ENCODE data around the gene DHRS11. TPM values are rescaled to one million over a fixed set of nuclear protein-coding genes. Genes with fewer than 3 reads are reported as not detected.
A peak's percentile ranks its signal among the peaks of the same experiment; 100 is the strongest.

DHRS11 gene
- total RNA-seq, 4 donors from 2014 or later: 4.9 to 15.8 (median 7.4) TPM

DNA sequence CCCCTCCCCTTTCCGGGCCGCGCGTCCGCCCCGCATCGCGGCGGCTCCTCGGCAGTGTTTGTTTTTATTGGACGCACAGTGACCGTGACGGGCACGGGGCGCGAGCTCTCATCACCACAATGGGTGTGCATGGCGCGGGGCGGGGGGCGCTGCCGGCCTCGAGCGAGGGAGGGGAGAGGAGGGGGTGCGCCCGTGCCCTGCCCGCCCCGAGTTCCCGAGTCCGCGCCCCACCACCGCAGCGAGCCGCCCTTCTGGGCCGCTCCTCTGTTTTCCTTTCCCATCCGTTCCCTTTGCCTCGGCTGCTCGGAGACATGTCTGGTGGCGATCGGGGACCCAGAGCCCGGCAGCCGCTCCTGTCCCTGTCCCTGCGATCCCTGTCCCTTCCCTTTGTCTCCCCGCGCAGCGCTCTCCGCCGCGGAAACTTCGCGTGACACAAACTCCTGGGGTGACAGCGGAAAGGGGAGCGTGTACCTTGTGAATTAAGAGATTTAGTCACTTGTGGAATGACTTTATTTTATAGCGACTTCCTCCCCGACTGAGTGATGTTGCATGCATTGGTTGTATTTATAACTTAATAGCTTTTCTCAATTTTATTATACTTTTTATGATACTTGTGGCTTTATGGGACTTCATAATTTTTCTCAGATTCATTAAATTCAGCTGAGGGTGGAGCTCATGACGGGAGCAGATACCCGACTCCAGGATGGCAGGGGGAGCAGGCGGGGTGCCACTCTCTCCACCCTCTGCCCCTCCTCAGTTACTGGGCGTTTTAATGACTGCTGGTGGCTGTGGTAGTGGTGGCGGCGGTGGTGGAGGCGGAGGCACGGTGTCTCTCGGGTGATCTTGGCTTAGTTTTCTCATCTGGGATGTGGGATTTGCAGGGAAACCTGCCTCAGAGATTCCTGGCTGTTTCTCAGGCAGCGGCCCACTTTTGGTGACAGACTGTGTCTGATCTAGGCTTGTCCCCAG is 50.5 kb downstream of the DHRS11 start:
- DNase-seq: no peak
- no peak for ATAC-seq
- H3K27ac ChIP-seq: no peak overlapping the region
- H3K36me3 ChIP-seq: no peaks in the 10 kb centered on the region
- H3K4me1 ChIP-seq: peaks cover 4 to 8% of the 10 kb centered on the region in 2 donors
- H3K9me3 ChIP-seq: no peaks in the 10 kb centered on the region
- in situ Hi-C loops (cut with MboI; ENCODE audit: low sequenced_read_pairs in 4 of 4): loop anchor here in 2 of 4 donors (25.0 kb wide), 2 partner anchors 295 to 595 kb away; partner anchors contain the start of genes AATF (in 1 of the 2) and LHX1 (in 1 of the 2)
- TF ChIP-seq POLR2A (IDR thresholded peaks at IDR 0.05): no peak
- TF ChIP-seq, protein P1, sequence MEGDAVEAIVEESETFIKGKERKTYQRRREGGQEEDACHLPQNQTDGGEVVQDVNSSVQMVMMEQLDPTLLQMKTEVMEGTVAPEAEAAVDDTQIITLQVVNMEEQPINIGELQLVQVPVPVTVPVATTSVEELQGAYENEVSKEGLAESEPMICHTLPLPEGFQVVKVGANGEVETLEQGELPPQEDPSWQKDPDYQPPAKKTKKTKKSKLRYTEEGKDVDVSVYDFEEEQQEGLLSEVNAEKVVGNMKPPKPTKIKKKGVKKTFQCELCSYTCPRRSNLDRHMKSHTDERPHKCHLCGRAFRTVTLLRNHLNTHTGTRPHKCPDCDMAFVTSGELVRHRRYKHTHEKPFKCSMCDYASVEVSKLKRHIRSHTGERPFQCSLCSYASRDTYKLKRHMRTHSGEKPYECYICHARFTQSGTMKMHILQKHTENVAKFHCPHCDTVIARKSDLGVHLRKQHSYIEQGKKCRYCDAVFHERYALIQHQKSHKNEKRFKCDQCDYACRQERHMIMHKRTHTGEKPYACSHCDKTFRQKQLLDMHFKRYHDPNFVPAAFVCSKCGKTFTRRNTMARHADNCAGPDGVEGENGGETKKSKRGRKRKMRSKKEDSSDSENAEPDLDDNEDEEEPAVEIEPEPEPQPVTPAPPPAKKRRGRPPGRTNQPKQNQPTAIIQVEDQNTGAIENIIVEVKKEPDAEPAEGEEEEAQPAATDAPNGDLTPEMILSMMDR (IDR thresholded peaks at IDR 0.05 in 4 of 5, conservative IDR thresholded peaks at IDR 0.05 in 1 of 5): no peak
- peak overlapping the region; percentile 19 to 51 (median 37) for H3K4me3 ChIP-seq
- H3K27me3 ChIP-seq: peaks cover 68 to 74% (median 73%) of the 10 kb centered on the region in 3 donors
- intact Hi-C loops (cut with DNase I; ENCODE audit: low total_unique reads): no loop called here

DNA sequence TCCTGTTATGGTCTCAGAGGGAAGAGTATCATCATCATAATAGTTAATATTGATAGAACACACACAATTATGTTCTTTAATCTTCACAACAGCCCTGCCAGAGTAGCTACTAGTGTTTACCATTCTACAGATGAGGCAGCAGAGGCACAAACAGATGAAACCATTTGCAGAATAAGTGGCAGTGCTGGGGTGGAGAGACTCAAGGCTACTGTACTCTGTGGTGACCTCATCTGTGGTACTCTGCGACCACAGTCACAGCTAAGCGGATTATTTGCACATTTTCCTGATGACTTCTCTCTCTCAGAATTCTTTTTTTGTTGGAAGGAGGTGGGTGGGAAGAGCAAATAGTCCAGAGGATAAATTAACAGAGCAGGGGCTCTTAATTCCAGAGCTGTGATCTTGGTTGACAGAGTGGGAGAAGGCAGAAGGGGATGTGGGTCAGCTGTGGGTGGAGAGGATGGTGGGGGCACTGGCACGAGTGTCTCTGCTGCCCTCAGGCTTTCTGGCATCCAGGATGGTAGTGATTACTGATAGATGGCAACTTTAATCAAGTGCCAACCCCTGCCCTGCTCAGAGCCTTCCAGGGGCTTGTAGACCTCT is 51.5 kb downstream of the DHRS11 start:
- in situ Hi-C loops (cut with MboI; ENCODE audit: low sequenced_read_pairs in 4 of 4) (loop anchor here in 2 of 4 donors (25.0 kb wide), 2 partner anchors 294 to 594 kb away; partner anchors contain the start of genes AATF (in 1 of the 2) and LHX1 (in 1 of the 2)), intact Hi-C loops (cut with DNase I; ENCODE audit: low total_unique reads) (no loop called here)
- no peak for DNase-seq
- Histone ChIP-seq H3K4me3 (no peak overlapping the region), H3K27ac (no peak overlapping the region), H3K36me3 (no peaks in the 10 kb centered on the region), H3K9me3 (no peaks in the 10 kb centered on the region), H3K4me1 (peaks cover 4 to 8% of the 10 kb centered on the region in 2 donors), H3K27me3 (peaks cover 68 to 75% (median 74%) of the 10 kb centered on the region in 3 donors)
- ATAC-seq: no peak
- no peak for TF ChIP-seq POLR2A (IDR thresholded peaks at IDR 0.05)
- TF ChIP-seq, protein P1 (IDR thresholded peaks at IDR 0.05 in 4 of 5, conservative IDR thresholded peaks at IDR 0.05 in 1 of 5): no peak

DNA sequence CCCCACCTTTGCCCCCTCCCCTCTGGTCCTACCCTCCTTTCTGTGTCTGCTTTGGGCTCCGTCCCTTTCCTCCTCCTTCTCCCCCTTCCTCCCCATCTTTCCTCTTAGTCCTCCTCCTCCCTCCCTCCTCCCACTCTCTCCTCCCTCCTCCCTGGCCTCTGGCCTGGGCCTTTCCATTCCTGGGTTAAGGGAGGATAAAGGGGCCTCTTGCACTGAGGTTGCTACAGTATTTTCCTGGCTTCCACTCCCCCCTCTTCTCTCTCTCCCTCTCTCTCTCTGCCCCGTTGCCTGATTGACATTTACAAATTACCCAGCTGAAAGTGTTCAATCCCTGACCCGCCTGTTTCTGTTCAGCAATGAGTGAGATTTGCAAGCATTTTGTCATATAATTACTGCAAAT is 53.7 kb downstream of the DHRS11 start:
- H3K27me3 ChIP-seq: peaks cover 52 to 59% (median 59%) of the 10 kb centered on the region in 3 donors
- in situ Hi-C loops (cut with MboI; ENCODE audit: low sequenced_read_pairs in 4 of 4): loop anchor here in 2 of 4 donors (25.0 kb wide), 2 partner anchors 292 to 592 kb away; partner anchors contain the start of genes AATF (in 1 of the 2) and LHX1 (in 1 of the 2)
- TF ChIP-seq POLR2A (IDR thresholded peaks at IDR 0.05): no peak
- TF ChIP-seq, protein P1 (IDR thresholded peaks at IDR 0.05 in 4 of 5, conservative IDR thresholded peaks at IDR 0.05 in 1 of 5): no peak
- ATAC-seq: no peak
- DNase-seq: no peak
- intact Hi-C loops (cut with DNase I; ENCODE audit: low total_unique reads): no loop called here
- H3K9me3 ChIP-seq: no peaks in the 10 kb centered on the region
- H3K4me1 ChIP-seq: peaks cover 4 to 8% of the 10 kb centered on the region in 2 donors
- no peaks in the 10 kb centered on the region for H3K36me3 ChIP-seq
- H3K27ac ChIP-seq: no peak overlapping the region
- no peak overlapping the region for H3K4me3 ChIP-seq

DNA sequence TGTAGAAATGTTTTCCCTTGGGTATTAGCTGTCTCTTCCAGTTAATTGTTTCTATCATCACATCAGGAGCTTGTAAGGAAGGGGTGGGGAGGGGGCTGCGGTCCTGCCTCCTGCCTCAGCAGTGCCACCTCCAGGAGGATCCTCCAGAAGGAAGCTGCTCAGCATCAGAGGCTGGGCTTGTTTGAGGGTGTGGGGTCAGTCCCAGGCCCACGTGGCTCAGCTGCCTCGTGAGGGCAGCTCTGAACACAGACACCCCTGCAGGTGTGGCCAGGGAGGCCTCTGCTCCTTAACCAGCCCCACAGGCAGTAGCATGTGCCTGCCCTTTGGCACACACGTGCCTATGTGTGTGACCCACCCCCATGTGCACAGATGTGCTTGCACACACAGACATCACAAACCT is 56.0 kb downstream of the DHRS11 start:
- H3K27ac ChIP-seq: no peak overlapping the region
- intact Hi-C loops (cut with DNase I; ENCODE audit: low total_unique reads): no loop called here

More for the DNA sequence above, 56.0 kb downstream of the DHRS11 start:
- Histone ChIP-seq H3K36me3 (no peaks in the 10 kb centered on the region), H3K9me3 (no peaks in the 10 kb centered on the region), H3K27me3 (peaks cover 30 to 41% (median 37%) of the 10 kb centered on the region in 3 donors), H3K4me1 (no peaks in the 10 kb centered on the region), H3K4me3 (no peak overlapping the region)
- in situ Hi-C loops (cut with MboI; ENCODE audit: low sequenced_read_pairs in 4 of 4): loop anchor here in 2 of 4 donors (25.0 kb wide), 2 partner anchors 290 to 590 kb away; partner anchors contain the start of genes AATF (in 1 of the 2) and LHX1 (in 1 of the 2)
- no peak for TF ChIP-seq POLR2A (IDR thresholded peaks at IDR 0.05)
- TF ChIP-seq, protein P1 (IDR thresholded peaks at IDR 0.05 in 4 of 5, conservative IDR thresholded peaks at IDR 0.05 in 1 of 5): no peak
- no peak for ATAC-seq
- no peak for DNase-seq
